Suprapubic skin (tissue), 4 donors: ENCODE results near the gene RGS1.

ENCODE experiments used
- CTCF ChIP-seq, 2 donors: fragments of 200-600 bp in 1 of 2; fragments of 450-650 bp in 1 of 2; sonication (generic) in 1 of 2; IDR thresholded peaks; one replicate each; pipeline ENCODE4 v1.5.1; 2016 to 2019; ENCODE audit warnings: antibody characterized with exemption in 2 of 2, mild to moderate bottlenecking in 1 of 2, moderate library complexity in 1 of 2
- EP300 ChIP-seq: sonication (generic); formaldehyde crosslinking; IDR thresholded peaks from one replicate; pipeline ENCODE4 v1.6.1; 2017; ENCODE audit warnings: antibody characterized with exemption
- POLR2A ChIP-seq, 2 donors: fragments of 450-650 bp; IDR thresholded peaks; one replicate each; pipeline ENCODE4 v1.6.1; 2017; ENCODE audit warnings: antibody characterized with exemption in 2 of 2, mild to moderate bottlenecking in 2 of 2, moderate library complexity in 2 of 2
- POLR2AphosphoS5 ChIP-seq, 3 donors: sonication (generic); formaldehyde crosslinking; IDR thresholded peaks; one replicate each; pipeline ENCODE4 v1.6.1; 2017; ENCODE audit warnings: antibody characterized with exemption in 3 of 3

- TF ChIP-seq CTCF (IDR thresholded peaks at IDR 0.05): no peak
- TF ChIP-seq POLR2A (IDR thresholded peaks at IDR 0.05): no peak
- TF ChIP-seq POLR2AphosphoS5 (IDR thresholded peaks at IDR 0.05): no peak
- TF ChIP-seq EP300: no peak
These were observed 36.9 kb upstream of the RGS1 start for GRCh38 chr1:192538407-192539296.
